ENCODE results near the gene SLC25A22. TPM values are rescaled to one million over a fixed set of nuclear protein-coding genes. Genes with fewer than 3 reads are reported as not detected.

SLC25A22 gene
- polyA plus RNA-seq, 1 experiment: 11.5 TPM

DNA sequence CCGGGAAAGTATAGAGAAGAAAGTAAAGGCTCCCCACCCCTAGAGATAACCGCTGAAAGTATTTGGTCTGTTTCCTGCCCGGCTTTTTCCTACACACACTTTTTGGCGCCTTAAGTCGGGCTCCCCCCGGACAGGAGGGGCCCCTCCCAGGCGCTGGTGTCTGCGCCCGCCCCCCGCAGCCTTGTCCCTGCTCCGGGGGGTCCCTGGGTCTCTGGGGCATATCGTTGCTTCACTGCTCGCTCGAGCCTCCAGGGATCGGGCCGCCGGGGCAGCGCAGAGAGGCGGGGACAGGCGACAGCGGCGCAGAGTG lies 28.7 kb upstream of the SLC25A22 start:
- POLR2A ChIA-PET: no interaction called here
- DNase-seq (ENCODE audit: low read depth, low spot score): no peak
- Histone ChIP-seq H3K27me3 (ENCODE audit: control insufficient read depth, insufficient read depth, low read length) (no peaks in the 10 kb centered on the region), H3K27ac (ENCODE audit: low read depth, low read length) (no peak overlapping the region), H3K4me3 (ENCODE audit: low read depth, low read length) (peak overlapping the region; percentile 7; the same call in 1 of the 2 replicates), H3K9me3 (ENCODE audit: control insufficient read depth, insufficient read depth, low read length) (no peaks in the 10 kb centered on the region; the same call in 1 of the 2 replicates)
- CTCF ChIA-PET: no interaction called here
- TF ChIP-seq, protein P1, sequence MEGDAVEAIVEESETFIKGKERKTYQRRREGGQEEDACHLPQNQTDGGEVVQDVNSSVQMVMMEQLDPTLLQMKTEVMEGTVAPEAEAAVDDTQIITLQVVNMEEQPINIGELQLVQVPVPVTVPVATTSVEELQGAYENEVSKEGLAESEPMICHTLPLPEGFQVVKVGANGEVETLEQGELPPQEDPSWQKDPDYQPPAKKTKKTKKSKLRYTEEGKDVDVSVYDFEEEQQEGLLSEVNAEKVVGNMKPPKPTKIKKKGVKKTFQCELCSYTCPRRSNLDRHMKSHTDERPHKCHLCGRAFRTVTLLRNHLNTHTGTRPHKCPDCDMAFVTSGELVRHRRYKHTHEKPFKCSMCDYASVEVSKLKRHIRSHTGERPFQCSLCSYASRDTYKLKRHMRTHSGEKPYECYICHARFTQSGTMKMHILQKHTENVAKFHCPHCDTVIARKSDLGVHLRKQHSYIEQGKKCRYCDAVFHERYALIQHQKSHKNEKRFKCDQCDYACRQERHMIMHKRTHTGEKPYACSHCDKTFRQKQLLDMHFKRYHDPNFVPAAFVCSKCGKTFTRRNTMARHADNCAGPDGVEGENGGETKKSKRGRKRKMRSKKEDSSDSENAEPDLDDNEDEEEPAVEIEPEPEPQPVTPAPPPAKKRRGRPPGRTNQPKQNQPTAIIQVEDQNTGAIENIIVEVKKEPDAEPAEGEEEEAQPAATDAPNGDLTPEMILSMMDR (IDR thresholded peaks at IDR 0.05; ENCODE audit: low read depth, low read length): no peak

DNA sequence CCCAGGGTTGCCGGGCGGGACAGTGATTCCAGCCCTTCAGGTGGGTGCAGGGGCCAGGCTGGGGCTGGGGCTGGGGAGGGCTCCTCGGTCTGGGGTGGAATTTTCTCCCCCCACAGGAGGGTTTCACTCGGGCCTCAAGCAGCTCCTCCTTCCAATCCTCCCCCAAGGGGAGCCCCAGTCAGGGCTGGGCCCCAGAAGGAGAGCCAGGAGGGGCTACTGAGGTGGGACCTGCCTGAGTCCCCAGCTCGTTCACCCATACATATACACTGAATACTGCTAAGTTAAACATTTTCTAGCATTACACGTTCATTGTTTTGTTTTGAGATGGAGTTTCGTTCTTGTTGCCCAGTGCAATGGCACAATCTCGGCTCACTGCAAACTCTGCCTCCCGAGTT lies 28.1 kb upstream of the SLC25A22 start:
- Histone ChIP-seq H3K27ac (ENCODE audit: low read depth, low read length) (no peak overlapping the region), H3K27me3 (ENCODE audit: control insufficient read depth, insufficient read depth, low read length) (no peaks in the 10 kb centered on the region), H3K9me3 (ENCODE audit: control insufficient read depth, insufficient read depth, low read length) (no peaks in the 10 kb centered on the region; the same call in 1 of the 2 replicates), H3K4me3 (ENCODE audit: low read depth, low read length) (no peak overlapping the region)
- ChIA-PET CTCF (no interaction called here), POLR2A (no interaction called here)
- TF ChIP-seq, protein P1 (IDR thresholded peaks at IDR 0.05; ENCODE audit: low read depth, low read length): no peak
- no peak for DNase-seq (ENCODE audit: low read depth, low spot score)

DNA sequence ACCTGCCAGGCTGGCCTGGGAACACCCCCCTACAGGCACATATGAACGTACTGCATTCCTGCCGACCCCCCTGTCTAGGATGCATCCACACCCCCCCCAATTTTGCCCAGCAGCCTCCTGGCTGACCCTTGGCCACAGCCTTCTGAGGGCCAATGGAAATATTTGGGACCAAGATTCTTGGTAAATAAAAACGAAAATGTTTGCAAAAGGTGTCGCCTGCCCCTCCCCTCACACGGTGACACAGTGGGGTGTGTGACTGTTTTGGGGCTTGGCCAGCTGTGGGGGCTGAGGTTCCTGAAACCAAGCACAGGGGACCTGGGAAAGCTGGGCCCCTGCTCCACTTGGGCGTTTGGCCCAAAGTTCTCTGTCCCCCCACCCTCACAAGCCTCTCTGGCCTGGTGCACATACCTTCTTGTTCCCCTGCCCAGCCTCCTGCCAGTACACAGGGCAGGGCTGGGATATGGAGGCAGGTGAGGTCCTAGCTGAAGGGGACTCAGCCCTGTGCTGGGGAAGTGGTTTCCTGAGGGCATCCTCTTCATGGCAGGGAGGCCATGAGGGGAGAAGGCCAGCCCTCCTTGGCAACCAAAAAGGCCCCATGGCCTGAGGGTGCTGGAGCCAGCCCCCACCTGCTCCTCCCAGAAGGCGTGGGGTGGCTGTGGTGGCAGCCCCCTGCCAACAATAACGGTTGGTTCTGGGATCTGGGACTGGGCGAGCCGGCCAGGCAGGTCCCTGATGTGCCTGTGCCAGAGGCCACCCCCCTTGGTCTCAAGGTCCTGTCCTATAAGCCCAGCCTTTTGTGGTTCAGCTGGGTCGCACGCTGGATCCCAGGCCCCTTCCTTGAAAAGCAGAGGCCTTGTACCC lies 27.5 kb upstream of the SLC25A22 start:
- no peak for DNase-seq (ENCODE audit: low read depth, low spot score)
- TF ChIP-seq, protein P1 (IDR thresholded peaks at IDR 0.05; ENCODE audit: low read depth, low read length): no peak
- POLR2A ChIA-PET: no interaction called here

DNA sequence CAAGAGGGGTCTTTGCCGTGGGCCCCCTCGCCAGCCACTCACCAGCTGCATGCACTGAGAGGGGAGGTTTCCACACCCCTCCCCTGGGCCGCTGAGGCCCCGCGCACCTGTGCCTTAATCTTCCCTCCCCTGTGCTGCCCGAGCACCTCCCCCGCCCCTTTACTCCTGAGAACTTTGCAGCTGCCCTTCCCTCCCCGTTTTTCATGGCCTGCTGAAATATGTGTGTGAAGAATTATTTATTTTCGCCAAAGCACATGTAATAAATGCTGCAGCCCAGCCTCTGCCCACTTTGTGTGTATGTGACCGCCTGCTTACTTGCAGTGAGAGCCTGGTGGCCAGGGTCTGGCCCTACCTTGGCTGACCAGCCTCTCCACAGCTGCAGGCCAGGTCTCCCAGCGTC lies 26.9 kb upstream of the SLC25A22 start:
- H3K9me3 ChIP-seq (ENCODE audit: control insufficient read depth, insufficient read depth, low read length): no peaks in the 10 kb centered on the region; the same call in 1 of the 2 replicates
- ChIA-PET CTCF (no interaction called here), POLR2A (no interaction called here)
- TF ChIP-seq, protein P1 (IDR thresholded peaks at IDR 0.05; ENCODE audit: low read depth, low read length): no peak
- no peak overlapping the region for H3K4me3 ChIP-seq (ENCODE audit: low read depth, low read length)
- no peaks in the 10 kb centered on the region for H3K27me3 ChIP-seq (ENCODE audit: control insufficient read depth, insufficient read depth, low read length)
- DNase-seq (ENCODE audit: low read depth, low spot score): no peak
- no peak overlapping the region for H3K27ac ChIP-seq (ENCODE audit: low read depth, low read length)

More for the DNA sequence above, 27.5 kb upstream of the SLC25A22 start:
- H3K4me3 ChIP-seq (ENCODE audit: low read depth, low read length): no peak overlapping the region
- H3K9me3 ChIP-seq (ENCODE audit: control insufficient read depth, insufficient read depth, low read length): no peaks in the 10 kb centered on the region; the same call in 1 of the 2 replicates
- H3K27me3 ChIP-seq (ENCODE audit: control insufficient read depth, insufficient read depth, low read length): no peaks in the 10 kb centered on the region
- CTCF ChIA-PET: no interaction called here
- H3K27ac ChIP-seq (ENCODE audit: low read depth, low read length): no peak overlapping the region

DNA sequence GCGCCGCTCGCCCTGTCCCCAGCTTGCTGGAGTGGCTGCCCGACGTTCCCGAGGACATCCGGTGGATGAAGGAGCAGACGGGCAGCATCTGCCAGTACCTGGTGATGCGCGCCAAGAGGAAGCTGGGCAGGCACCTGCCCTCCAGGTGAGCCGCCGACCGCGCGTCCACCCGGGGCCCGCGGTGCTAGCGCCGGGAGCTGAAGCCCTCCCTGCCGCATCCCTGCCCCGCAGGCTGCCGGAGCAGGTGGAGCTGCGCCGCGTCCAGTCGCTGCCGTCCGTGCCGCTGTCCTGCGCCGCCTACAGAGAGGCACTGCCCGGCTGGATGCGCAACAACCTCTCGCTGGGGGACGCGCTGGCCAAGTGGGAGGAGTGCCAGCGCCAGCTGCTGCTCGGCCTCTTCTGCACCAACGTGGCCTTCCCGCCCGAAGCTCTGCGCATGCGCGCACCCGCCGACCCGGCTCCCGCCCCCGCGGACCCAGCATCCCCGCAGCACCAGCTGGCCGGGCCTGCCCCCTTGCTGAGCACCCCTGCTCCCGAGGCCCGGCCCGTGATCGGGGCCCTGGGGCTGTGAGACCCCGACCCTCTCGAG lies 26.3 kb upstream of the SLC25A22 start:
- no peaks in the 10 kb centered on the region; the same call in 1 of the 2 replicates for H3K9me3 ChIP-seq (ENCODE audit: control insufficient read depth, insufficient read depth, low read length)
- POLR2A ChIA-PET: no interaction called here
- DNase-seq (ENCODE audit: low read depth, low spot score): no peak
- CTCF ChIA-PET: no interaction called here
- H3K27ac ChIP-seq (ENCODE audit: low read depth, low read length): no peak overlapping the region
- TF ChIP-seq, protein P1 (IDR thresholded peaks at IDR 0.05; ENCODE audit: low read depth, low read length): no peak
- H3K4me3 ChIP-seq (ENCODE audit: low read depth, low read length): no peak overlapping the region
- no peaks in the 10 kb centered on the region for H3K27me3 ChIP-seq (ENCODE audit: control insufficient read depth, insufficient read depth, low read length)
